IMR-90 (cell line): Measurements from ENCODE around the gene GGA3. TPM values are rescaled to one million over a fixed set of nuclear protein-coding genes. Genes with fewer than 3 reads are reported as not detected.
"Not testable (repeated sequence)": the region's sequence is repeated elsewhere in the genome, so short reads cannot be mapped to it uniquely, and the experiment has no call there.

Experiments used
- ATAC-seq: fragments of 200-7000 bp; cut with Tn5 transposase; 2 replicates; pipeline ENCODE4 v1.9.1; 2020; ENCODE audit warnings: low read depth, mild to moderate bottlenecking, moderate library complexity
- BruUV-seq: library from RNA; stranded (reverse); fragments of 400-500 nt; replicated peaks from 2 replicates; lab custom pipeline; 2021; lab: Mats Ljungman, UMichigan
- CTCF ChIA-PET: fragments of 300-600 bp; formaldehyde crosslinking; extraction: SDS; loops from one replicate; lab custom pipeline; 2021; ENCODE audit warnings: antibody characterized with exemption; lab: Yijun Ruan, JAX
- POLR2A ChIA-PET: fragments of 300-600 bp; sonication (Branson Sonifier 250); formaldehyde crosslinking; loops from one replicate; lab custom pipeline; 2022; ENCODE audit warnings: antibody characterized with exemption; ENCODE audit not compliant: unreplicated experiment; lab: Charles Lee
- DNase-seq: peaks from one replicate; pipeline ENCODE4 v3.0.0; 2013
- H2AFZ ChIP-seq: replicated peaks from 2 replicates; pipeline ENCODE3; 2013; ENCODE audit warnings: low read length, mild to moderate bottlenecking; ENCODE audit not compliant: poor library complexity
- H2AK5ac ChIP-seq: 2 replicates; pipeline ENCODE4 v1.6.1; 2013; ENCODE audit warnings: low read depth, low read length, inconsistent platforms
- H2AK9ac ChIP-seq: replicated peaks from 2 replicates; pipeline ENCODE3; 2013; ENCODE audit warnings: mild to moderate bottlenecking, low read depth, low read length, moderate library complexity; ENCODE audit not compliant: poor library complexity
- H2BK120ac ChIP-seq: 2 replicates; pipeline ENCODE4 v1.6.1; 2013; ENCODE audit warnings: low read depth, low read length, inconsistent platforms
- H2BK15ac ChIP-seq: 3 replicates; pipeline ENCODE4 v1.6.1; 2013; ENCODE audit warnings: low read depth, low read length, inconsistent platforms
- H2BK20ac ChIP-seq: 2 replicates; pipeline ENCODE4 v1.6.1; 2013; ENCODE audit warnings: low read depth, mild to moderate bottlenecking, inconsistent platforms, low read length, moderate library complexity
- H2BK5ac ChIP-seq: 2 replicates; pipeline ENCODE4 v1.6.1; 2013; ENCODE audit warnings: mild to moderate bottlenecking, low read depth, low read length, inconsistent platforms; ENCODE audit not compliant: poor library complexity, severe bottlenecking
- H3K14ac ChIP-seq: replicated peaks from 2 replicates; pipeline ENCODE4 v1.6.1; 2013; ENCODE audit warnings: low read depth, low read length, inconsistent platforms
- H3K18ac ChIP-seq: 2 replicates; pipeline ENCODE4 v1.6.1; 2013; ENCODE audit warnings: low read depth, low read length, control low read depth
- H3K23ac ChIP-seq: 2 replicates; pipeline ENCODE4 v1.6.1; 2013; ENCODE audit warnings: low read depth, low read length, inconsistent platforms
- H3K27ac ChIP-seq: 2 replicates; pipeline ENCODE4 v1.5.1; 2013; ENCODE audit warnings: mild to moderate bottlenecking, control low read depth, low read length; ENCODE audit not compliant: insufficient read depth
- H3K27me3 ChIP-seq: 2 replicates; pipeline ENCODE4 v1.6.1; 2013; ENCODE audit warnings: low read length; ENCODE audit not compliant: control insufficient read depth, insufficient read depth
- H3K36me3 ChIP-seq: 2 replicates; pipeline ENCODE4 v1.6.1; 2013; ENCODE audit warnings: low read length, mixed read lengths; ENCODE audit not compliant: control insufficient read depth, insufficient read depth
- H3K4ac ChIP-seq: 2 replicates; pipeline ENCODE4 v1.6.1; 2013; ENCODE audit warnings: low read depth, low read length, inconsistent platforms
- H3K4me1 ChIP-seq: 2 replicates; pipeline ENCODE4 v1.6.1; 2013; ENCODE audit warnings: low read length, mixed read lengths; ENCODE audit not compliant: control insufficient read depth, insufficient read depth
- H3K4me2 ChIP-seq: 2 replicates; pipeline ENCODE4 v1.6.1; 2013; ENCODE audit warnings: low read depth, mild to moderate bottlenecking, control low read depth, low read length, moderate library complexity
- H3K4me3 ChIP-seq: 2 replicates; pipeline ENCODE4 v1.5.1; 2013; ENCODE audit warnings: low read depth, mild to moderate bottlenecking, control low read depth, low read length, moderate library complexity; ENCODE audit not compliant: insufficient read depth
- H3K56ac ChIP-seq: 2 replicates; pipeline ENCODE4 v1.6.1; 2013; ENCODE audit warnings: low read length, inconsistent platforms; ENCODE audit not compliant: insufficient read depth; ENCODE audit errors: extremely low read depth
- H3K79me1 ChIP-seq, 2 experiments: 2 replicates each; pipeline ENCODE4 v1.6.1; 2013; ENCODE audit warnings: low read length in 2 of 2, inconsistent platforms in 1 of 2, low read depth in 1 of 2
- H3K9ac ChIP-seq: 2 replicates; pipeline ENCODE4 v1.6.1; 2013; ENCODE audit warnings: low read depth, low read length, control low read depth
- H3K9me1 ChIP-seq: 2 replicates; pipeline ENCODE4 v1.6.1; 2013; ENCODE audit warnings: low read length, inconsistent platforms; ENCODE audit not compliant: insufficient read depth
- H3K9me3 ChIP-seq: 2 replicates; pipeline ENCODE4 v1.6.1; 2013; ENCODE audit warnings: low read length; ENCODE audit not compliant: control insufficient read depth, insufficient read depth
- H4K20me1 ChIP-seq: 2 replicates; pipeline ENCODE4 v1.6.1; 2013; ENCODE audit warnings: low read length, inconsistent platforms; ENCODE audit not compliant: insufficient read depth
- H4K5ac ChIP-seq: 2 replicates; pipeline ENCODE4 v1.6.1; 2013; ENCODE audit warnings: mild to moderate bottlenecking, low read depth, low read length, control low read depth
- H4K8ac ChIP-seq, 2 experiments: 2 replicates each; pipeline ENCODE4 v1.6.1; 2013; ENCODE audit warnings: low read depth in 2 of 2, low read length in 2 of 2, control low read depth in 1 of 2, inconsistent platforms in 1 of 2
- H4K91ac ChIP-seq: 2 replicates; pipeline ENCODE4 v1.6.1; 2013; ENCODE audit warnings: low read depth, low read length, inconsistent platforms; ENCODE audit not compliant: insufficient read depth
- CEBPB ChIP-seq: IDR thresholded peaks from 2 replicates; pipeline ENCODE4 v1.6.1; 2012; ENCODE audit warnings: low read depth, low read length, improper control_type of control experiment
- CTCF ChIP-seq: conservative IDR thresholded peaks from 2 replicates; pipeline ENCODE4 v1.5.1; 2012; ENCODE audit warnings: mild to moderate bottlenecking, low read depth, low read length, improper control_type of control experiment
- MXI1 ChIP-seq: IDR thresholded peaks from 2 replicates; pipeline ENCODE4 v1.6.1; 2012; ENCODE audit warnings: low read depth, mild to moderate bottlenecking, low read length, moderate library complexity, borderline replicate concordance
- RFX5 ChIP-seq: IDR thresholded peaks from 2 replicates; pipeline ENCODE4 v1.8.0; 2012; ENCODE audit warnings: low read depth, mild to moderate bottlenecking, low read length, moderate library complexity
- WGBS, 2 experiments: methylation state at CpG; one replicate each; pipeline versions ENCODE4 v1.1.5 to v1.1.7; 2013; ENCODE audit warnings: missing lambda C conversion rate in 2 of 2; ENCODE audit not compliant: insufficient read length in 1 of 2; ENCODE audit errors: extremely low coverage in 2 of 2; 5-methylcytosine and 5-hydroxymethylcytosine counted together
- dilution Hi-C: fragments of 300-500 bp; cut with HindIII; formaldehyde crosslinking; loops from one replicate; pipeline ENCODE4 v1.14.3; 2018; ENCODE audit warnings: low sequenced_read_pairs; ENCODE audit not compliant: unreplicated experiment
- in situ Hi-C: fragments of 300-500 bp; cut with MboI; formaldehyde crosslinking; loops from 3 replicates; pipeline ENCODE4 v1.14.3; 2019; ENCODE audit warnings: low sequenced_read_pairs, inconsistent platforms, mixed read lengths
- intact Hi-C: fragments of 100-400 bp; cut with micrococcal nuclease; formaldehyde crosslinking; loops from 2 replicates; pipeline ENCODE4 v1.10.0; 2022
- polyA plus RNA-seq, 3 experiments: library from polyadenylated mRNA; depleted of rRNA; stranded (reverse); fragments of >200 nt; gene quantifications; 2 replicates each; pipeline ENCODE4 v1.2.3, GENCODE V29; 2012; ENCODE audit warnings: low replicate concordance in 1 of 3
- total RNA-seq: library from RNA; depleted of rRNA; stranded (reverse); fragments of >200 nt; gene quantifications from 2 replicates; pipeline ENCODE4 v1.2.3, GENCODE V29; 2012

The GGA3 gene
- total and polyA plus RNA-seq, 2 of the 4 experiments (the other 2 are of a cell fraction): 15.1 to 35.2 TPM

DNA sequence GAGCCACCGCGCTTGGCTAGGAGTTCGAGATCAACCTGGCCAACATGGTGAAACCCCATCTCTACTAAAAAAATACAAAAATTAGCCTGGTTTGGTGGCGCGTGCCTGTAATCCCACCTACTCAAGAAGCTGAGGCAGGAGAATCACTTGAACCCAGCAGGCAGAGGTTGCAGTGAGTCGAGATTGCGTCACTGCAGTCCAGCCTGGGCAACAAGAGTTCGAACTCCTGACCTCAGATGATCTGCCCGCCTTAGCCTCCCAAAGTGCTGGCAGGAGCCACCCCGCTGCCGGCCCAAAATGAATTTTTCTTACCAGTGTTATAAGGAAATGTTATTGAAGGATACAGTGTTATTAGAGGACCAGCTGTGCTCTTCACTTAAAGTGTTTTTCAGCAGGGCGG is 53.6 kb downstream of the GGA3 start:
- no TSS peak for BruUV-seq
- intact Hi-C loops: loop anchor here (10.0 kb wide), 1 partner anchor 143 kb away; no protein-coding TSS in a partner anchor
- Histone ChIP-seq H3K9me1 (no peaks in the 10 kb centered on the region), H3K9me3 (no peaks in the 10 kb centered on the region), H3K27ac (no peak overlapping the region), H4K8ac (no peak overlapping the region), H3K27me3 (no peaks in the 10 kb centered on the region), H2AK5ac (no peak overlapping the region), H2BK120ac (no peak overlapping the region), H3K79me1 (peaks cover 5 to 24% of the 10 kb centered on the region in 2 experiments; a peak in 3 of 4 replicates), H3K18ac (no peak overlapping the region), H3K36me3 (peaks cover 15% of the 10 kb centered on the region), H4K5ac (no peak overlapping the region), H3K14ac (no peak overlapping the region), H3K4me1 (no peaks in the 10 kb centered on the region; the same call in 1 of the 2 replicates), H2AK9ac (no peak overlapping the region), H3K4me2 (no peak overlapping the region), H4K91ac (no peak overlapping the region), H2BK5ac (no peak overlapping the region), H3K4me3 (no peak overlapping the region), H2AFZ (no peak overlapping the region), H2BK20ac (no peak overlapping the region), H3K56ac (no peak overlapping the region), H3K23ac (no peak overlapping the region), H3K4ac (no peak overlapping the region), H3K9ac (no peak overlapping the region), H2BK15ac (no peak overlapping the region), H4K20me1 (no peaks in the 10 kb centered on the region; the same call in 1 of the 2 replicates)
- WGBS, 2 experiments: 93% methylated on average over 2 of the region's 12 CpGs; no CpG with 5 or more reads in 1 of the 2 experiments
- no peak for ATAC-seq
- dilution Hi-C loops: no loop called here
- in situ Hi-C loops: loop anchor here (10.0 kb wide), 2 partner anchors 143 to 243 kb away; no protein-coding TSS in a partner anchor
- DNase-seq: no peak
- TF ChIP-seq MXI1: no peak
- no peak for TF ChIP-seq RFX5
- 0 out of 2 replicates have a peak, but pooled peaks have one; percentile 15 for TF ChIP-seq CEBPB
- TF ChIP-seq CTCF: no peak
- POLR2A ChIA-PET: no interaction called here
- CTCF ChIA-PET: no interaction called here

- H4K5ac ChIP-seq, H3K4me3 ChIP-seq, CTCF ChIA-PET, BruUV-seq, H3K4ac ChIP-seq, H3K9ac ChIP-seq, H2AK5ac ChIP-seq, dilution Hi-C loops, H3K9me3 ChIP-seq, POLR2A ChIA-PET, H2BK5ac ChIP-seq, H2AK9ac ChIP-seq, H2BK20ac ChIP-seq, H3K56ac ChIP-seq, H4K8ac ChIP-seq, H3K4me2 ChIP-seq, H3K23ac ChIP-seq, H4K91ac ChIP-seq, H2AFZ ChIP-seq, H3K14ac ChIP-seq, H2BK120ac ChIP-seq, H4K20me1 ChIP-seq, H3K27ac ChIP-seq, H3K18ac ChIP-seq, H3K4me1 ChIP-seq, H3K9me1 ChIP-seq, DNase-seq, ATAC-seq, H3K27me3 ChIP-seq, H2BK15ac ChIP-seq: not testable (repeated sequence)
- Histone ChIP-seq H3K36me3 (peaks cover 13% of the 10 kb centered on the region), H3K79me1 (peaks cover 5 to 22% of the 10 kb centered on the region in 2 experiments; a peak in 3 of 4 replicates)
- intact Hi-C loops: loop anchor here (10.0 kb wide), 1 partner anchor 142 kb away; no protein-coding TSS in a partner anchor
- in situ Hi-C loops: loop anchor here (10.0 kb wide), 2 partner anchors 142 to 242 kb away; no protein-coding TSS in a partner anchor
- WGBS, 2 experiments: 90% methylated on average over 2 of the region's 8 CpGs; no CpG with 5 or more reads in 1 of the 2 experiments
These were observed 54.4 kb downstream of the GGA3 start for GRCh38 chr17:75207050-75207407.
